ENCODE results near the gene ZNF318. TPM values are rescaled to one million over a fixed set of nuclear protein-coding genes. Genes with fewer than 3 reads are reported as not detected.

ZNF318 gene
- total and polyA plus RNA-seq, 10 of the 15 experiments (the other 5 are each of a cell fraction or from before 2014, with no cell fraction given), result 3.4 to 79.8 (median 13.7) TPM

DNA sequence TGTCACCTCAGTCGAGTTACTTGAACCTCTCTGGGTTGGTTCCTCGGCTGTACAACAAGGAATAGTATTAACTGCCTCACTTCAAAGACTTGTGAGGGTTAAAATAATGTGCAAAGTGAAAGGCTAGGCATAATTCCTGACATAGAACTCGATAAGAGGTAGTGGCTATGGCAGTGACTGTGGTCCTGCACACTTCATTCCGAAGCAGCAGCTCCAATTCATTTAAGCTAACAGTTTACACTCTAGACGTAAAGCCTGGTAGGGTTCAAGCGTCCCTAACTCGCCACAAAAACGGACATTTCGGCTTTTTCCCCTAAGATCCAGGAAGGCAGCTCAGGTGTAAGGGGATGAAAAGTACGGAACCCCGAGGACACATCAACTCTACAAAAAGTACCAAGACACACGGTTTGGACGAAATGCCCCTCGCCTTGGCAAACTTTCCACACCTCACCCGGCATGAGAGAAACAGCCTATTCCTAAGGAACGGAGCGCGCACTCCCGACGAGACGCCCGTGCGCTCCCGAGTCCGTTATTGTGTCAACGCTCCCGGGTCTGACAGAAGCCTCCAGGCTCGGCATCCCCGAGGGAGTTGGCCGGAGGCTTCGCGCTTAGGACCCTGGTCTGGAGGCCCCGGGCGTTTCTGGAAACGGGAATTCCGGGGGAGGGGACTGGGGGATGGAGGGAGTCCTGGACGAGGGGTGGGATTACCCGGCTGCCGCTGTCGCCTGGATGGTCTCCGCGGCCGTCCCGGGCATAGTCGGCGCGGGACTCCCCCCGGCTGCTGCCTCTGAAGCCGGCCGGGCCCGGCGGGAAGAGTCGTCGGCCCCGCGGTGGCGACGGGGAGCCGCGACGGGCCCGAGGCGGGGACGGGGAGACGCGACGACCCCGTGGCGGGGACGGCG is 937 bp downstream of the ZNF318 start (continued):
- TF ChIP-seq CHD2 (IDR thresholded peaks at IDR 0.05; ENCODE audit: borderline replicate concordance, low read depth, low read length), result no peak
- TF ChIP-seq, protein P1, sequence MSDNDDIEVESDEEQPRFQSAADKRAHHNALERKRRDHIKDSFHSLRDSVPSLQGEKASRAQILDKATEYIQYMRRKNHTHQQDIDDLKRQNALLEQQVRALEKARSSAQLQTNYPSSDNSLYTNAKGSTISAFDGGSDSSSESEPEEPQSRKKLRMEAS (IDR thresholded peaks at IDR 0.05; ENCODE audit: low read depth, low read length), result no peak
- TF ChIP-seq MTA3 (IDR thresholded peaks at IDR 0.05; ENCODE audit: borderline replicate concordance, low read length), result peak; percentile 66; the same call in 1 of the 2 replicates
- TF ChIP-seq SREBF1 (IDR thresholded peaks at IDR 0.05; ENCODE audit: low read length), result no peak
- TF ChIP-seq WRNIP1 (IDR thresholded peaks at IDR 0.05; ENCODE audit: borderline replicate concordance, low read depth, low read length), result 0 out of 2 replicates have a peak, but pooled peaks have one; percentile 16
- TF ChIP-seq, protein P2, sequence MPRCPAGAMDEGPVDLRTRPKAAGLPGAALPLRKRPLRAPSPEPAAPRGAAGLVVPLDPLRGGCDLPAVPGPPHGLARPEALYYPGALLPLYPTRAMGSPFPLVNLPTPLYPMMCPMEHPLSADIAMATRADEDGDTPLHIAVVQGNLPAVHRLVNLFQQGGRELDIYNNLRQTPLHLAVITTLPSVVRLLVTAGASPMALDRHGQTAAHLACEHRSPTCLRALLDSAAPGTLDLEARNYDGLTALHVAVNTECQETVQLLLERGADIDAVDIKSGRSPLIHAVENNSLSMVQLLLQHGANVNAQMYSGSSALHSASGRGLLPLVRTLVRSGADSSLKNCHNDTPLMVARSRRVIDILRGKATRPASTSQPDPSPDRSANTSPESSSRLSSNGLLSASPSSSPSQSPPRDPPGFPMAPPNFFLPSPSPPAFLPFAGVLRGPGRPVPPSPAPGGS (IDR thresholded peaks at IDR 0.05; ENCODE audit: borderline replicate concordance, insufficient read depth, low read depth, low read length, poor library complexity, severe bottlenecking), result no peak
- TF ChIP-seq, protein P3, sequence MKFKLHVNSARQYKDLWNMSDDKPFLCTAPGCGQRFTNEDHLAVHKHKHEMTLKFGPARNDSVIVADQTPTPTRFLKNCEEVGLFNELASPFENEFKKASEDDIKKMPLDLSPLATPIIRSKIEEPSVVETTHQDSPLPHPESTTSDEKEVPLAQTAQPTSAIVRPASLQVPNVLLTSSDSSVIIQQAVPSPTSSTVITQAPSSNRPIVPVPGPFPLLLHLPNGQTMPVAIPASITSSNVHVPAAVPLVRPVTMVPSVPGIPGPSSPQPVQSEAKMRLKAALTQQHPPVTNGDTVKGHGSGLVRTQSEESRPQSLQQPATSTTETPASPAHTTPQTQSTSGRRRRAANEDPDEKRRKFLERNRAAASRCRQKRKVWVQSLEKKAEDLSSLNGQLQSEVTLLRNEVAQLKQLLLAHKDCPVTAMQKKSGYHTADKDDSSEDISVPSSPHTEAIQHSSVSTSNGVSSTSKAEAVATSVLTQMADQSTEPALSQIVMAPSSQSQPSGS (IDR thresholded peaks at IDR 0.05; ENCODE audit: low read length), result no peak
- 0 out of 2 replicates have a peak, but pooled peaks have one; percentile 30 for TF ChIP-seq HDGF (IDR thresholded peaks at IDR 0.05)
- no peak for TF ChIP-seq RB1 (IDR thresholded peaks at IDR 0.05; ENCODE audit: borderline replicate concordance)
